Measurements from ENCODE around the gene HCCS. TPM values are rescaled to one million over a fixed set of nuclear protein-coding genes. Genes with fewer than 3 reads are reported as not detected.

Gene HCCS
- total and polyA plus RNA-seq, 2 experiments from 2014 or later, result 18.6 to 27.7 TPM

GRCh38 chrX:11172415-11172814 is 61.3 kb downstream of the HCCS start (continued):
- no peak for TF ChIP-seq ZNF462 (CRISPR knock-in tag; IDR thresholded peaks at IDR 0.05)

Small RNAs within 50 kb of the gene (small RNA-seq; reads per million reads assigned to genes)
- gene RF00019 (ENCODE audit: low replicate concordance), result not detected
- gene RF02271 (ENCODE audit: low replicate concordance), result not detected

Other genes starting within 250 kb of the HCCS start
- not detected in 2 replicates for gene AMELX, start 182.1 kb downstream of the HCCS start, total RNA-seq (2014; rRNA removed; shearing (Covaris generic))
- gene AMELX, start 182.1 kb downstream of the HCCS start, polyA plus RNA-seq (2016; fragmentation: Nextera tagmentation; extraction: Ambion mirVana), result not detected in 2 replicates

Measured in GM23338 (cell line).